Measurements from ENCODE around the gene THBS2.

GRCh38 chr6:169211881-169212280, 41.8 kb downstream of the THBS2 start:
- TF ChIP-seq, protein P1, sequence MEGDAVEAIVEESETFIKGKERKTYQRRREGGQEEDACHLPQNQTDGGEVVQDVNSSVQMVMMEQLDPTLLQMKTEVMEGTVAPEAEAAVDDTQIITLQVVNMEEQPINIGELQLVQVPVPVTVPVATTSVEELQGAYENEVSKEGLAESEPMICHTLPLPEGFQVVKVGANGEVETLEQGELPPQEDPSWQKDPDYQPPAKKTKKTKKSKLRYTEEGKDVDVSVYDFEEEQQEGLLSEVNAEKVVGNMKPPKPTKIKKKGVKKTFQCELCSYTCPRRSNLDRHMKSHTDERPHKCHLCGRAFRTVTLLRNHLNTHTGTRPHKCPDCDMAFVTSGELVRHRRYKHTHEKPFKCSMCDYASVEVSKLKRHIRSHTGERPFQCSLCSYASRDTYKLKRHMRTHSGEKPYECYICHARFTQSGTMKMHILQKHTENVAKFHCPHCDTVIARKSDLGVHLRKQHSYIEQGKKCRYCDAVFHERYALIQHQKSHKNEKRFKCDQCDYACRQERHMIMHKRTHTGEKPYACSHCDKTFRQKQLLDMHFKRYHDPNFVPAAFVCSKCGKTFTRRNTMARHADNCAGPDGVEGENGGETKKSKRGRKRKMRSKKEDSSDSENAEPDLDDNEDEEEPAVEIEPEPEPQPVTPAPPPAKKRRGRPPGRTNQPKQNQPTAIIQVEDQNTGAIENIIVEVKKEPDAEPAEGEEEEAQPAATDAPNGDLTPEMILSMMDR (IDR thresholded peaks at IDR 0.05; ENCODE audit: low read length), result no peak
- TF ChIP-seq EZH2 (IDR thresholded peaks at IDR 0.05; ENCODE audit: borderline replicate concordance, low read length), result no peak

Measured in OCI-LY1 (cell line).